ENCODE data around the gene ADCY2. TPM values are rescaled to one million over a fixed set of nuclear protein-coding genes. Genes with fewer than 3 reads are reported as not detected.

Gene ADCY2
- polyA plus RNA-seq, 1 experiment, result not detected

GRCh38 chr5:7494481-7495130 lies 98.7 kb downstream of the ADCY2 start:
- CTCF ChIA-PET, result no interaction called here
- POLR2A ChIA-PET, result no interaction called here
- TF ChIP-seq, protein P1, sequence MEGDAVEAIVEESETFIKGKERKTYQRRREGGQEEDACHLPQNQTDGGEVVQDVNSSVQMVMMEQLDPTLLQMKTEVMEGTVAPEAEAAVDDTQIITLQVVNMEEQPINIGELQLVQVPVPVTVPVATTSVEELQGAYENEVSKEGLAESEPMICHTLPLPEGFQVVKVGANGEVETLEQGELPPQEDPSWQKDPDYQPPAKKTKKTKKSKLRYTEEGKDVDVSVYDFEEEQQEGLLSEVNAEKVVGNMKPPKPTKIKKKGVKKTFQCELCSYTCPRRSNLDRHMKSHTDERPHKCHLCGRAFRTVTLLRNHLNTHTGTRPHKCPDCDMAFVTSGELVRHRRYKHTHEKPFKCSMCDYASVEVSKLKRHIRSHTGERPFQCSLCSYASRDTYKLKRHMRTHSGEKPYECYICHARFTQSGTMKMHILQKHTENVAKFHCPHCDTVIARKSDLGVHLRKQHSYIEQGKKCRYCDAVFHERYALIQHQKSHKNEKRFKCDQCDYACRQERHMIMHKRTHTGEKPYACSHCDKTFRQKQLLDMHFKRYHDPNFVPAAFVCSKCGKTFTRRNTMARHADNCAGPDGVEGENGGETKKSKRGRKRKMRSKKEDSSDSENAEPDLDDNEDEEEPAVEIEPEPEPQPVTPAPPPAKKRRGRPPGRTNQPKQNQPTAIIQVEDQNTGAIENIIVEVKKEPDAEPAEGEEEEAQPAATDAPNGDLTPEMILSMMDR (IDR thresholded peaks at IDR 0.05; ENCODE audit: low read depth, low read length), result no peak
- no peak overlapping the region for H3K4me3 ChIP-seq (ENCODE audit: low read depth, low read length)
- no peak overlapping the region for H3K27ac ChIP-seq (ENCODE audit: low read depth, low read length)
- DNase-seq (ENCODE audit: low read depth, low spot score), result no peak
- no peaks in the 10 kb centered on the region for H3K27me3 ChIP-seq (ENCODE audit: control insufficient read depth, insufficient read depth, low read length)
- H3K9me3 ChIP-seq (ENCODE audit: control insufficient read depth, insufficient read depth, low read length), result peaks cover 29% of the 10 kb centered on the region

GRCh38 chr5:7495131-7495517 lies 99.2 kb downstream of the ADCY2 start:
- H3K27me3 ChIP-seq (ENCODE audit: control insufficient read depth, insufficient read depth, low read length), result no peaks in the 10 kb centered on the region
- POLR2A ChIA-PET, result no interaction called here
- H3K27ac ChIP-seq (ENCODE audit: low read depth, low read length), result no peak overlapping the region
- peaks cover 28% of the 10 kb centered on the region for H3K9me3 ChIP-seq (ENCODE audit: control insufficient read depth, insufficient read depth, low read length)
- H3K4me3 ChIP-seq (ENCODE audit: low read depth, low read length), result no peak overlapping the region
- DNase-seq (ENCODE audit: low read depth, low spot score), result no peak
- TF ChIP-seq, protein P1 (IDR thresholded peaks at IDR 0.05; ENCODE audit: low read depth, low read length), result no peak
- CTCF ChIA-PET, result no interaction called here

DNA sequence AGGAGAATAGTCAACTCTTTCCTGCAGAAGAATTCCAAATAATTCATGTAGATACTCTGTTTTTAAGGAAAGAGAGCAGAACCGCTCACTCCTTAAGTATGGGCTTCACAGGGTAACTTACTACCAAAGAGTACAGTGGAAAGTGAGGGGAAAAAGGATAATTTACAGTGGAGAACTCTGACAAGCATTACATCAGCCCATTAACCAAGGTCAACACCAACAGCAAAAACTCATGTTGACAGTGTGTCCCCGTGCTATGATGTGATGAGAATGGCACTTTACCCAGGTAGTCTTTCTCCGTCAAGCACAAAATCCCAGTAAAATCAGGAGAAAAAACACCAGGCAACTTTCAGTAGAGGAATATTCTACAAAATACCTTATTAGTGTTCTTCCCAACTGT lies 104.3 kb downstream of the ADCY2 start:
- no peak overlapping the region for H3K27ac ChIP-seq (ENCODE audit: low read depth, low read length)
- H3K9me3 ChIP-seq (ENCODE audit: control insufficient read depth, insufficient read depth, low read length), result peaks cover 29% of the 10 kb centered on the region
- ChIA-PET POLR2A (no interaction called here), CTCF (no interaction called here)
- TF ChIP-seq, protein P1 (IDR thresholded peaks at IDR 0.05; ENCODE audit: low read depth, low read length), result no peak
- H3K27me3 ChIP-seq (ENCODE audit: control insufficient read depth, insufficient read depth, low read length), result no peaks in the 10 kb centered on the region
- no peak overlapping the region for H3K4me3 ChIP-seq (ENCODE audit: low read depth, low read length)
- no peak for DNase-seq (ENCODE audit: low read depth, low spot score)

- DNase-seq (ENCODE audit: low read depth, low spot score), result no peak
- Histone ChIP-seq H3K9me3 (ENCODE audit: control insufficient read depth, insufficient read depth, low read length) (peaks cover 31% of the 10 kb centered on the region), H3K27ac (ENCODE audit: low read depth, low read length) (no peak overlapping the region), H3K4me3 (ENCODE audit: low read depth, low read length) (no peak overlapping the region), H3K27me3 (ENCODE audit: control insufficient read depth, insufficient read depth, low read length) (no peaks in the 10 kb centered on the region)
- TF ChIP-seq, protein P1 (IDR thresholded peaks at IDR 0.05; ENCODE audit: low read depth, low read length), result no peak
- ChIA-PET CTCF (no interaction called here), POLR2A (no interaction called here)
Measured at GRCh38 chr5:7501061-7501460, 105.1 kb downstream of the ADCY2 start.

GRCh38 chr5:7503564-7503963 lies 107.6 kb downstream of the ADCY2 start:
- H3K9me3 ChIP-seq (ENCODE audit: control insufficient read depth, insufficient read depth, low read length), result peaks cover 39% of the 10 kb centered on the region
- POLR2A ChIA-PET, result no interaction called here
- CTCF ChIA-PET, result no interaction called here
- H3K4me3 ChIP-seq (ENCODE audit: low read depth, low read length), result no peak overlapping the region
- no peak overlapping the region for H3K27ac ChIP-seq (ENCODE audit: low read depth, low read length)
- no peaks in the 10 kb centered on the region for H3K27me3 ChIP-seq (ENCODE audit: control insufficient read depth, insufficient read depth, low read length)
- DNase-seq (ENCODE audit: low read depth, low spot score), result no peak
- TF ChIP-seq, protein P1 (IDR thresholded peaks at IDR 0.05; ENCODE audit: low read depth, low read length), result no peak
